Right kidney (tissue), 1 donor: Measurements from ENCODE around the gene DYNC1H1.
"Not testable (repeated sequence)": the region's sequence is repeated elsewhere in the genome, so short reads cannot be mapped to it uniquely, and the experiment has no call there.

Source experiments
- DNase-seq: peaks from one replicate; pipeline ENCODE4 v3.0.0-alpha.2; 2016

Gene DYNC1H1

DNA sequence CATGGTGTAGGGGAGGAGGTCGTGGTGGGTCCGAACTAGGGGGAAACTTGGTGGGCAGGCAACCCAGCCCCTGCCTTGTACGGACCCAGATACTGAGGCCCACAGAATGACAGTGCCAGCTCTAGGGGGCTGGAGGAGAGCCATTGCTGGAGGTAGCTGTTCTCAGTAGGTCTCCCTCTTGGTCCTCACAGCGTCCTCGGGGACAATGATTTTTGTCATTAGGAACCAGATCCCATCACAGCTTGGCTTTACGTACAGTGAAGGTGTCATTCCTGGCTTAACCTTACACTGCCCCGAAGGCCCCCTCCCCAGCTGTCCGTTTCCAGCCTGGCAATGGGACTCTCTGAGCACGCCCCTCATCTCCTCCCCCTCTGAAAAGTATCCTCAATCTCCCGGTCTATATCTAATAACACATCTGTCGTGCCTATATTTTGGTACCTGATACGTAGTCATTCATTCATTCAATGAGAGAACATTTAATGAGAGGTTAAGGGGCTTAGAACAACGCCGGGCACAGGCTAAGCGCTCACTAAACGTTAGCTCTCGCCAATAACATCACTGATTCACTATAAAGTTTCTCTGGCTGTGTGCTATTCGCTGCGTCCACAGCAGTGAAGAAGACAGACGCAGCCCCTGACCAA lies 597 bp upstream of the DYNC1H1 start:
- DNase-seq, result no peak

DNA sequence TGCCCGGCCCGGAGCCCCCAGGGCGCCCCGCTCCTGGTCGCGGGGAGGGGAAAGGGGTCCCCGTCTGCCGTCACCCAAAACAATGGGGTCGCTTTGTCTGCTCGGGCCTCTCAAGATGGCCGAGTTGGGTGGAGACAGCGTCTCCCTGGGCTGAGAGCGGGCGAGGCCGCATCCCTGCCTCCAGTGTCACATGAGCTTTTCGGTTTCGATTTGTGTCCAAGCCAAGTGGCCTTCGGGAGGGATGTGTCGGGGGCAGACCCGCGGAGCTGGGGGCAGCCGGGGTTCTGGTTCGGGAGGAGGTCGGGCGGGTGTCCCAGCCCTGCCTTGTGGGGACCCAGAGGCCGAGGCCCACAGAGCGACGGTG lies 790 bp downstream of the DYNC1H1 start:
- DNase-seq, result peak; percentile 87

DNA sequence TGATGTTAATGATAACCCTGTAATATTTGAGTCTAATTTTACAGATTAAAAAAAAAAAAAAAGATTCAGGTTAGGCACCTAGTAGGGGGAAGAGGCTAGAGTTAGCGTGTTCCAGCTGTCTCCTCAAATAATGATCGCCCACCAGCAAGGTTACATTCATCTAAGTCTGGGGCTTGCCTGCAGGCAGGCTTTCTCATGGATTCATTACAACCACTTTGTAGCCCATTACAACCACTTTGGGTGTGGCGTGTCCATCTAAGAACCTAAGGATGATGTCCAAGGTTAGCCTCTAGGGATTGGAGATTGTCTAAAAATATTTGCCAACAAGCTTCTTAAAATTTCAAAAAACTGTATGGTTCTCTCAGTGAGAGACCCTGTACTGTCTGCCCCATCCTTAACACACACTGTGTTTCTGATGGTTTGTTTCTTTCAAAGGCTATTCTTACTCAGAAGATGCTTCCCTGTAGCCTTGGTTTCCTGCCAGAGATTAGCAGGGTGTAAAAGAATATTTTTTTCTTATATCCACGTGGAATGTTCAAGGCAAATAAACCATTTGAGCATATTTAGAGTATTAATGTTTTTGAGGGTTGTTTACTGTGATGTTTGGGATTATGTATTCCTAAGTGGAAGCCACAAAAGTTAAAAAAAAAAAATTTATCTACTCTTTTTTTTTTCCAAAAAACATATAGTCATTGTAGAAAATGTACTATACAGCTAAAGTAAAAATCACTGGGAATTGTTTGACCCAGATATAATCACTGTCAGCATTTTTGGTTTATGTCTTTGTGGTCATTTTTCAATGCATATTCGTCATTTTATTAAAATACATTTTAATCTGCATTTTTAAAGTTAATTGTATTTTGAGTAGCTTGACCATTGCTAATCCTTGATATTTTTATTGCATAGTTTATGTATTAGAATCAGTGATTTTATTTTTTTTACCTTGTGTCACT lies 1.7 kb downstream of the DYNC1H1 start:
- no peak for DNase-seq

DNA sequence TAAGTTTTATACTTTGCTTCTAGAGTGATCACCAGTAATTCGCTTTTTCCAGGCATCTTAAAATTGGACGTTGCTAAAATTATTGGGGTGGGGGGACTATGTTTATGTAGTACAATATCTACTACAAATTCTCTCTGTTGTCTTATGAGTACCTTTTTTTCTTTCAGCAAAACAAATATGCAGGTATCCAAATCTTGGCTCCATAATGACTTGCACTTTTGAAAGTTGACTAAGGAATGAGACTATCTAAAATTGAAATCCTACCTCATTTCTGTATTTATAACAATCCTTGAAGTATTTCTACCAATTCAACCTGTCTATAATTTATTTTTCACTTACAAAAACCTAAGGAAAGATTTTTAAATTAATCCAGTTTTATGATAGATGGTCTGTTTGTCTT lies 2.4 kb downstream of the DYNC1H1 start:
- no peak for DNase-seq

DNA sequence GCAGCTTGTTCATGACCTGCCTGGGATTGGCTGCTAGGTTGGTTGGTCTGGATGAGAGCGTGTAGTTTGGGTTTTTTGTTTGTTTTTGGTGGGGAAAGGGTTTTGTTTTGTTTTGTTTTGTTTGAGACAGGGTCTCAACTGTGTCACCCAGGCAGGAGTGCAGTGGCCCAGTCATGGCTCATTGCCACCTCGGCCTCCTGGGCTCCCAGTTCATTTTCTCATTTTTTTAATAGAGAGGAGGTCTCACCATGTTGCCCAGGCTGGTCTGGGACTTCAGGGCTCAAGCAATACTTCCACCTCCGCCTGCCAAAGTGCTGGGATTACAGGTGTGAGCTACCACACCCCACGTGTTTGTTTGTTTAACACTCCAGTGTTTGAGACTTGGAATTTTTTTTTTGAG lies 3.8 kb downstream of the DYNC1H1 start:
- no peak for DNase-seq

DNA sequence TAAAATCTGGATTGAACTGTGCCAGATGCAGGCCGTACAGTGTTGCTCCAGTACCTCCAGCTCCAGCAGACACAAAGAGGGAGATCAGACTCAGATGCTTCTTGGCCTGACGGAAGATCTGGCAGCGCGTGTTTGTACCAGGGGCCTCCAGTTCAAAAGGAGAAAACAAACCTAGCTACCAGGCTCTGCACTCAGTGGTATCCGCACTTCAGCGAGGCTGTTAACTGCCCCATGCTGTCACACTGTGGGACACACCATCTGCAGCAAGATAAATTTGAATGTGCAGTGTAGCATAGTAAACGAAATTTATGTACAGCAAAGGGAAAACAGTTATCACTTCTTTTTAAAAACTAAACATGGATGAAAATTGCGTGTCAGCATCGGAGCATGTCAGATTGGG lies 5.1 kb downstream of the DYNC1H1 start:
- DNase-seq, result no peak

DNA sequence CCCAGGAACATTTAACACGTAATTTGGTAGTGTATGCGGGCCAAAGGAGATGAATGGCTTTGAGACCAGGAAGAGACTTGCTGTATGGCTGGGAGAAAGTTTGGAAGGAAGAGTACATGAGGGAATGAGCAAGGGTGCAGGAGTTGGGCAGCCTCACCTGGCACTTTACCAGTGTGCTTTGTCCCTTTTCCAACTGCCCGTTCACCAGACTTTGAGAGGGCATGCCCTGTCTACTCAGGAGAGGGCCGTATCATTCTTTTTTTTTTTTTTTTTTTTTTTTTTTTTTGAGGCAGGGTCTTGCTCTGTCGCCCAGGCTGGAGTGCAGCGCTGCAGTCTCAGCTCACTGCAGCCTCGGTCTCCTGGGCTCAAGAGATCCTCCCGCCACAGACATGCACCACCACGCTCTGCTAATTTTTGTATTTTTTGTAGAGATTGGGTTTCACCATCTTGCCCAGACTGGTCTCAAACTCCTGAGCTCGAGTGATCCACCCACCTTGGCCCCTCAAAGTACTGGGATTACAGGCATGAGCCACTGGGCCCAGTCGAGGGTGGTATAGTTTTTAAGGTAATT lies 6.5 kb downstream of the DYNC1H1 start:
- no peak for DNase-seq

DNA sequence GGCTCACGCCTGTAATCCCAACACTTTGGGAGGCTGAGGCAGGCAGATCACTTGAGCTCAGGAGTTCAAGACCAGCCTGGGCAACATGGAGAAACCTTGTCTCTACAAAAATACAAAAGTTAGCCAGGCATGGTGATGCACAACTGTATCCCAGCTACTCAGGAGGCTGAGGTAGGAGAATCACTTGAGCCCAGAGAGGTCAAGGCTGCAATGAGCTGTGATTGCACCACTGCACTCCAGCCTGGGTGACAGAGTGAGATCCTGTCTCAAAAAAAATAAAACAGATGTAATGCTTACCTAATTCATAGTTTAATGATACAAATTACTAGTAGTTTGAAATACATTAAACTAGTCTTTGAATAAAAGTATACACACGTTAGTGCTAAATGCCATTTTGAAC lies 7.1 kb downstream of the DYNC1H1 start:
- not testable (repeated sequence) for DNase-seq

DNA sequence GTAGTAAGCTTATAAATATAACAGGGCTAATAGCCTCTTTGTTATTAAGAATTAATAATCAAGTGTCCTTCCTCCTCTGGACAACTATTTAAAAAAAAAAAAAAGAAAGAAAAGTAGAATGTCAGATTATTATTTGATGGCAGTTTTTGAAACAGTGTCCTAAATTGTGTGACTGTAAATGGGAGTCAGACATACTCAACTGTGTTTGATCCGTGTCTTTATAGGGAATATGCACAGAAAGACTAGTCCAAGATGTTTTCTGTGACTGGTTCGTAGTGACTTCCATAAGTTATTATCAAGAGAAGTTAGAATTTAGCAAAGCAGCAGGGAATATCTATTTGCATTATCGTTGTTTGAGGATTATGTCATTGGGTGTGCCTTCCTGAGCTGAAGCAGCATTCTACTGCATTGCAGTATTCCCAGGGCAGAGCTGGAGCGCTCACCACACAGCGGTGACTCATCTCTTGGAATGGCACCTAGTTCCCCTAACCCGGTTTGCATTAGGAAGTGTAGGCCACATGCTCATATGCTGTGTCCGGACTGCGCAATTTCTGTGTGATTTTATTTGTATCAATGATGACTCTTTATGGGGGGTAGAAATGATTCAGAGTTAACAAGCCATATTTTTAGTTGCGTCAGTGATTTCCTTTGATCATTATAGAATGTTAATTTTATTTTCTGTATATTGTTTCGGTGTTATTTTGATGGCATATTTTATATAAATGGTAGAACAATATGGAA lies 7.9 kb downstream of the DYNC1H1 start:
- no peak for DNase-seq

DNA sequence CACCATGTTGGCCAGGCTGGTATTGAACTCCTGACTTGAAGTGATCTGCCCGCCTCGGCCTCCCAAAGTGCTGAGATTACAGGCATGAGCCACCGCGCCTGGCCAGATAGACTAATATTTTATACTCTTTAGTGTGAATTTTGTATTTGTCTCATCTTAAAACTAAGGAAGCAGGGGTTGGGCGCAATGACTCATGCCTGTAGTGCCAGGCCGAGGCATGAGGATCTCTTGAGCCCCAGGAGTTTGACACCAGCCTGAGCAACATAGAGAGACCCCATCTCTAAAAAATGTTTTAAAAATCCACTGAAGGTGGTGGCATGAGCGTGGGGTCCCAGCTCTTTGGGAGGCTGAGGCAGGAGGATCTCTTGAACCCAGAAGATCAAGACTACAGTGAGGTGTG lies 9.0 kb downstream of the DYNC1H1 start:
- no peak for DNase-seq

DNA sequence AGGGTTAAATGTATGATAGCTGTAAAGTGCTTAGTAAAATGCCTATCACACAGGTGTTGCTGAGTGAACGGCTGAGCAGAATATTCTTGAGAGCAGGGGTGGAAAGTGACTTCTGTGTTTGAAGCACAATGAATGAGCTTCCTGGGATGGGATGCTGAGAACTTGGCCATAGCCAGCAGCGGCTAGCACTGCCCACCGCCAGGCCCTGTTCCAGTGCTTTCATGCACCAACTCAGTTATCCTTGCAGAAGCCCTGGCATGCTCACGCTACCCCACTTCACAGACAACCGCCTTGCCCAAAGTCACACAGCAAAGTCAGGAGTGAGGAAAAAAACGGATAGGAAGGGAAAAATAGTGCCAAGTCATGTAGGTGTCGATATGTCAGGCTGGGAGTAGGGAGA lies 10.9 kb downstream of the DYNC1H1 start:
- no peak for DNase-seq

DNA sequence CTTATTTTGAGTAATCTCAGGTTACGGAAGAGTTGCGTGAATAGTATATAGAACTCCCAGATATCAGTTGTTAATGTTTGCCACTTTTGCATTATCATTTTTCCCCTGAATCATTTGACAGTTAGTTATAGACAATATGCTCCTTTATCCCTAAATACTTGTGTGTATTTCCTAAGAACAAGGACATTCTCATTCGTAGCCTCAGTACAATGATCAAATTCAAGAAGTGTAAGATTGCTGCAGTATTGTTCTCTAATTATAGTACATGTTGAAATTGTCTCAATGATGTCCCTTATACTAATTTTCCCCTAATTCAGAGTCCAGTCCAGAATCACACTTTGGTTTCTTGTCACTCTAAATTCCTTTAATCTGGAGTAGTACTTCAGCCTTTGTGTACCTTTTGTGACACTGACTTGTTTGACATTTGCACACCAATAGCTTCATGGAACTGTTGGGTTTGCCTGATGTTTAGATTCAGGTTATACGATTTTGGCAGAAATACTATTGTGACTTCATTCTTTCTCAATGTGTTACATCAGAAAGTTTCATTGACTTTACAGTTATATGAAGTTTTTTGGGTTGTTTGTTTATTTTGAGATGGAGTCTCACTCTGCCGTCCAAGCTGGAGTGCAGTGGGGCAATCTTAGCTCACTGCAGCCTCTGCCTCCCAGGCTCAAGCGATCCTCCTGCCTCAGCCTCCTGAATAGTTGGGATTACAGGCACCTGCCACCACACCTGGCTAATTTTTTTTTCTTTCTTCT lies 13.1 kb downstream of the DYNC1H1 start:
- no peak for DNase-seq

DNA sequence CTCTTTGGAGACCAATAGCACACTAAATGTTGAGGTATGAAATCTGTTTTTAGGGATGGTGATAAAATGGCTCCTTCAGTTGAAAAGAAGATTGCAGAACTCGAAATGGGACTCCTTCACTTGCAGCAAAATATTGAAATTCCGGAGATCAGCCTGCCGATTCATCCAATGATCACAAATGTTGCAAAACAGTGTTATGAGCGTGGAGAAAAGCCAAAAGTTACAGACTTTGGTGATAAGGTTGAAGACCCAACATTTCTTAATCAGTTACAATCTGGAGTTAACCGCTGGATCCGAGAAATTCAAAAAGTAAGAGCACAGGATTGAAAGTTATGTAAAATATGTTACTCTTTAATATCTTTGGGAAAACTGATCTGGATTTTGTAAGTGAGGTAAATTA lies 15.3 kb downstream of the DYNC1H1 start:
- DNase-seq, result no peak

DNA sequence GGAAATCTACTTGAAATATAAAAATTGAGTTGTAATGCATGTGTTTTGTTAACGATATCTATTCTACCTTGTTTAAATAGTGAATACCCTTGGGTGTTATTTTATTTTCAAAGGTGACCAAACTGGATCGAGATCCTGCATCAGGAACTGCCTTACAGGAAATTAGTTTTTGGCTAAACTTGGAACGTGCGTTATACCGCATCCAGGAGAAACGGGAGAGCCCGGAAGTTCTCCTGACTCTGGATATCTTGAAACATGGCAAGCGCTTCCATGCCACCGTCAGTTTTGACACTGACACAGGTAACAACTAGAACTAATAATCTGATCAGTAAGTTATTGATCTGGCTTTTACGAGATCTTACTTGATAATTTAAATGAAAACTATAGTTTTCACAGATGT lies 15.9 kb downstream of the DYNC1H1 start:
- DNase-seq, result no peak

DNA sequence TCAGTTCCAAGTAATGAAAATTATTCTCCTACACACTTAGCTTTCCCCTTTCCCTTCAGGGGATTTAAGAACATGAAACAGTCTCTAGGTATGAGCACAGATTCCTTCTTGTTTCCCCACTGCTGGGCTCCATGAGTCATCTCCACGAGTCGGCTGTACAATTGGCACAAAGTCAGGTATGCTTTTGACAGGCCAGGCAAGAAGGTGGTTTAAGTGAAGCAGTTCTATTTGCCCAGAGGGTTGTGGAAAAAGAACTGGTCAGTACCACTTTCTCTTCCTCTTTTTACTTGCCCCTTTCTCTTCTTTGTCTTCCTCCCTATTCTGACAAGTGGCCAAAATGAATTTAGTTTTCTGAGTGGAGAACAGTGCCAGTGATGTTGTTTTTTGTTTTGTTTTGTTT lies 16.3 kb downstream of the DYNC1H1 start:
- no peak for DNase-seq

DNA sequence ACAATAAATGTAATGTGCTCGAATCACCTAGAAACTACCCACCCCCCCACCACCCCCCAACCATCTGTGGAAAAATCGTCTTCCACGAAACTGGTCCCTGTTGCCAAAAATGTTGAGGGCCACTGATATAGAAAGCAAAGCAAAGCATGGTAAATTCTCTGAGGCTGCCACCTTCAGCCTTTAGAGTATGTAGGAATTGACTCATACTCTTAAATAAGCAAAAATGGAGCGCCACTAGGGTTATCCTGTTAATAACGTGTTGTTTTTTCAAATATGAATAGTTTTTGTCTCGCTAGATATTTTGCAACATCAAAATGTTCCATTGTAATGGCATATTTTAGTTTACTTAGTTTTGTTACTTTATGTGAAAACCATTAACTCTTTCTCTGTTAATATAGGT lies 18.2 kb downstream of the DYNC1H1 start:
- DNase-seq, result no peak

DNA sequence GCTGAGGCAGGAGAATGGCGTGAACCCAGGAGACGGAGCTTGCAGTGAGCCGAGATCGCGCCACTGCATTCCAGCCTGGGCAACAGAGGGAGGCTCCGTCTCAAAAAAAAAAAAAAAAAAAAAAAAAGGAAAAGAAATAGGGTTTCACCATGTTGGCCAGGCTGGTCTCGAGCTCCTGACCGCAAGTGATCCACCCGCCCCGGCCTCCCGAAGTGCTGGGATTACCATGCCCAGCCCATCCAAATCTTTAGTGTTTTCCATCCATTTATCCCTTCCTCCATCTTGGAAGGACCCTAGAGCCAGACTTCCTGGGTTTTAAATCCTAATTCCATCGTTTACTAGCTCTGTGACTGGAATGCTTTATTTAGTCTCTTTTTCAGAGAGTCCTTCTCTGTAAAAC lies 20.5 kb downstream of the DYNC1H1 start:
- DNase-seq, result not testable (repeated sequence)

DNA sequence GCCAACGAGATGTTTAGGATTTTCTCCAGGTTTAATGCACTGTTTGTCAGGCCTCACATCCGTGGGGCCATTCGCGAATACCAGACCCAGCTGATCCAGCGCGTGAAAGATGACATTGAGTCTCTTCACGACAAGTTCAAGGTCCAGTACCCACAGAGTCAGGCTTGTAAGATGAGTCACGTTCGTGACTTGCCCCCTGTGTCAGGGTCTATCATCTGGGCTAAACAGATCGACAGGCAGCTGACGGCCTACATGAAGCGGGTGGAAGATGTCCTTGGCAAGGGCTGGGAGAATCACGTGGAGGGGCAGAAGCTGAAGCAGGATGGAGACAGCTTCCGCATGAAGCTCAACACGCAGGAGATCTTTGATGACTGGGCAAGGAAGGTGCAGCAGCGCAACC lies 21.6 kb downstream of the DYNC1H1 start:
- no peak for DNase-seq

DNA sequence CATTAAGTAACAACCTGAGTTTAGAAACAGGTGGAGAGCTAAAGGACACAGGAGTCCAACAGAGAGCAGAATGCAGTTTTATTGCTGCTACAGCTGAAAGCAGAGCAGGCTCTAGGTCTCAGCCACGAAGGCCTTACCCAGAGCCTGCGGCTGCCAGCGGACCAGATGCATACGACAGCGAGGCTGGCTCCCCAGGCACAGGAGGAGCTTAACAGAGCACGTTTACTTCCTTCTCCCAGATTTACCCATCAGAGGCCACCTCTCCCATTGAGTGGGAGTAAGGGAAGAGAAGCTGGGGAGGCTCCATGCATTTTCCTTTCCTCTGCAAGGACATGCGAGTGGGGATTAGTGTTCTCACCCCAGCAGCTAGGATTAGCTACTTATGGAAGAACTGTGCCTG lies 22.6 kb downstream of the DYNC1H1 start:
- no peak for DNase-seq

DNA sequence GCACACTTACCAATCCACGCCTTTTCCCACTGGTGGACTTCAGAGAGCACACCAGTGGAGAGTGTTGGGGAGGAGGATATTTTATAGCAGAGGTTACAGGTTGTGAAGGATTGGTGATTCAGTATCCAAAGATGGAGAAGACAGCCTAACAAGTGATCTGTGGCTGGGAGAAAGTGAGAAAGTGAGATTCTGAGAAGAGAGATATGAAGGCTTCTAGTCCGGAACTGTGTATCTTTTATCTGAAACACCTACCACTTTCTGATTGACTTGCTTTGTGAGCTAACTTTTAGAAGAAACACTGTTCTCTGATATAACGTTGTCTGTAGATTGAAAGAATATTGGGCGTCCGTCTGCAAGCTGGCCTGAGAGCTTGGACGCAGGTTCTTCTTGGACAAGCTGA lies 24.0 kb downstream of the DYNC1H1 start:
- no peak for DNase-seq

DNA sequence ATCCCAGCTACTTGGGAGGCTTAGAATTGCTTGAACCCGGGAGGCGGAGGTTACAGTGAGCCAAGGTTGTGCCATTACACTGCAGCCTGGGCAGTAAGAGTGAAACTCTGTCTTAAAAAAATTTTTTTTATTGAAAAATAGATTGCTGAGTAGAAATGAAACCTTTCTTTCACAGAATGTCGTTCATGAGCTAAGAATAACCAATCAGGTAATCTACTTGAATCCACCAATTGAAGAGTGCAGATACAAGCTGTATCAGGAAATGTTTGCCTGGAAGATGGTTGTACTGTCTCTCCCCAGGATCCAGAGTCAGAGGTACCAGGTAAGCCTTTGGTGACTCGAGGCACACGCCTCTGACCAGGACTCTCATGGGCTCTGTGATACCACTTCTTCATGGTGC lies 27.0 kb downstream of the DYNC1H1 start:
- no peak for DNase-seq

DNA sequence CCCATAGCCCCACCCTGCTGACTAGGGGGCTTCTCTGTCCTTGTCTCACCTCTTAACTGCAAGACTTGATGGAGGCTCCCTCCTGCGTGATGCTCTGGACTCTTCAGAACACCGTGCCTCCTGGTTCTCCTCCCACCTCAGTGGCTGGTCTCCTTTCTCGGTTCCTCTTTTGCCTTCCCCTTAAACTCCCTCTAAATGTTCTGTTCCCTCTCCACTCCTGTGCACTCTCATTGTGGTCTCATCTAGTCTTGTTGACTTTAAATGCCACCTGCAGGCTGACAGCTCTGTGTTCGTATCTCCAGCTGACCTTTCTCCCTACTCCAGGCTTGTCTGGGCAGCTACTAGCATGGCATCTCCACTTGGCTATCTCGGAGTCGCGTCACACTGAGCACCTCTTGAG lies 28.3 kb downstream of the DYNC1H1 start:
- no peak for DNase-seq
